ENCODE results near the gene HOXA3. TPM values are rescaled to one million over a fixed set of nuclear protein-coding genes. Genes with fewer than 3 reads are reported as not detected.

HOXA3 gene
- total RNA-seq, 1 experiment from 2014 or later: 9.2 TPM

- no peak for TF ChIP-seq ZFX (IDR thresholded peaks at IDR 0.05)
- TF ChIP-seq, protein P1, sequence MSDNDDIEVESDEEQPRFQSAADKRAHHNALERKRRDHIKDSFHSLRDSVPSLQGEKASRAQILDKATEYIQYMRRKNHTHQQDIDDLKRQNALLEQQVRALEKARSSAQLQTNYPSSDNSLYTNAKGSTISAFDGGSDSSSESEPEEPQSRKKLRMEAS (IDR thresholded peaks at IDR 0.05): no peak
- TF ChIP-seq ZNF274 (IDR thresholded peaks at IDR 0.05; ENCODE audit: low read depth, low read length): no peak
- no peak for TF ChIP-seq ZBTB33 (IDR thresholded peaks at IDR 0.05; ENCODE audit: extremely low read depth, insufficient replicate concordance, low read length)
- no peak for TF ChIP-seq CEBPB (IDR thresholded peaks at IDR 0.05; ENCODE audit: low read depth)
- no peak for TF ChIP-seq POLR2AphosphoS5 (IDR thresholded peaks at IDR 0.05; ENCODE audit: low read depth, low read length)
- no peak for TF ChIP-seq CBX3 (IDR thresholded peaks at IDR 0.05; ENCODE audit: low read depth)
- TF ChIP-seq RAD21 (IDR thresholded peaks at IDR 0.05; ENCODE audit: low read depth): no peak
- no peak for TF ChIP-seq JUND (IDR thresholded peaks at IDR 0.05)
- no peak for TF ChIP-seq FOSL1 (IDR thresholded peaks at IDR 0.05; ENCODE audit: low read depth)
- no peak for TF ChIP-seq YY1 (IDR thresholded peaks at IDR 0.05; ENCODE audit: extremely low read depth, insufficient replicate concordance, low read depth, low read length)
- no peak for TF ChIP-seq POLR2A (IDR thresholded peaks at IDR 0.05; ENCODE audit: borderline replicate concordance, extremely low read depth, insufficient read depth, insufficient read length)
- TF ChIP-seq ATF3 (IDR thresholded peaks at IDR 0.05): no peak
- TF ChIP-seq SP1 (IDR thresholded peaks at IDR 0.05; ENCODE audit: low read depth): no peak
- TF ChIP-seq TCF7L2 (IDR thresholded peaks at IDR 0.05; ENCODE audit: borderline replicate concordance, extremely low read depth, insufficient read depth, insufficient read length): no peak
- TF ChIP-seq, protein P2, sequence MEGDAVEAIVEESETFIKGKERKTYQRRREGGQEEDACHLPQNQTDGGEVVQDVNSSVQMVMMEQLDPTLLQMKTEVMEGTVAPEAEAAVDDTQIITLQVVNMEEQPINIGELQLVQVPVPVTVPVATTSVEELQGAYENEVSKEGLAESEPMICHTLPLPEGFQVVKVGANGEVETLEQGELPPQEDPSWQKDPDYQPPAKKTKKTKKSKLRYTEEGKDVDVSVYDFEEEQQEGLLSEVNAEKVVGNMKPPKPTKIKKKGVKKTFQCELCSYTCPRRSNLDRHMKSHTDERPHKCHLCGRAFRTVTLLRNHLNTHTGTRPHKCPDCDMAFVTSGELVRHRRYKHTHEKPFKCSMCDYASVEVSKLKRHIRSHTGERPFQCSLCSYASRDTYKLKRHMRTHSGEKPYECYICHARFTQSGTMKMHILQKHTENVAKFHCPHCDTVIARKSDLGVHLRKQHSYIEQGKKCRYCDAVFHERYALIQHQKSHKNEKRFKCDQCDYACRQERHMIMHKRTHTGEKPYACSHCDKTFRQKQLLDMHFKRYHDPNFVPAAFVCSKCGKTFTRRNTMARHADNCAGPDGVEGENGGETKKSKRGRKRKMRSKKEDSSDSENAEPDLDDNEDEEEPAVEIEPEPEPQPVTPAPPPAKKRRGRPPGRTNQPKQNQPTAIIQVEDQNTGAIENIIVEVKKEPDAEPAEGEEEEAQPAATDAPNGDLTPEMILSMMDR (IDR thresholded peaks at IDR 0.05 in 2 of 3, conservative IDR thresholded peaks at IDR 0.05 in 1 of 3; ENCODE audit: borderline replicate concordance in 1 of 3, insufficient read depth in 1 of 3, low read depth in 2 of 3, low read length in 2 of 3): no peak
- Histone ChIP-seq H3K36me3 (ENCODE audit: control insufficient read depth in 1 of 2, insufficient read depth in 2 of 2, low read length in 2 of 2) (no peaks in the 10 kb centered on the region), H4K20me1 (ENCODE audit: insufficient read depth) (no peaks in the 10 kb centered on the region), H3K9me3 (ENCODE audit: control insufficient read depth in 1 of 2, insufficient read depth in 1 of 2, low read depth in 1 of 2, low read length in 2 of 2) (no peaks in the 10 kb centered on the region), H3K27ac (ENCODE audit: low read depth, low read length) (no peak overlapping the region), H3K4me2 (ENCODE audit: low read length) (no peak overlapping the region), H3K27me3 (ENCODE audit: insufficient read depth, low read length) (no peaks in the 10 kb centered on the region), H3K4me3 (replicated peaks in 1 of 2; ENCODE audit: low read depth in 1 of 2, low read length in 2 of 2) (no peak overlapping the region), H3K9ac (ENCODE audit: low read length) (no peak overlapping the region), H3K9me2 (ENCODE audit: insufficient read depth) (no peaks in the 10 kb centered on the region), H2AFZ (ENCODE audit: low read depth, low read length, poor library complexity, severe bottlenecking) (no peak overlapping the region), H3K79me2 (ENCODE audit: insufficient read depth, low read length) (no peaks in the 10 kb centered on the region), H3K4me1 (ENCODE audit: control insufficient read depth in 1 of 2, insufficient read depth in 2 of 2, low read length in 2 of 2) (no peaks in the 10 kb centered on the region)
- no TSS peak for BruUV-seq (replicated peaks)
- intact Hi-C loops (cut with micrococcal nuclease): no loop called here
- no peak for ATAC-seq
- CTCF ChIA-PET: no interaction called here
- RAD21 ChIA-PET (ENCODE audit: low non-redundant PET in 1 of 2, low total read pairs in 2 of 2, uncharacterized antibody in 2 of 2, unreplicated experiment in 2 of 2): interaction anchor here in 1 of 2 experiments (0.7 kb wide), 1 partner anchor 695 kb away, joined by 3 read pairs; no protein-coding TSS in a partner anchor
- DNase-seq (ENCODE audit: low read depth, low spot score): no peak
- POLR2A ChIA-PET: interaction anchor here (0.9 kb wide), 1 partner anchor 11 kb away, joined by 3 read pairs; no protein-coding TSS in a partner anchor
Observed at GRCh38 chr7:27104341-27105058, 47.9 kb downstream of the HOXA3 start.

All from HCT116 (cell line).